ENCODE data around the gene ZCCHC14.
A peak's percentile ranks its signal among the peaks of the same experiment; 100 is the strongest.

The ZCCHC14 gene

DNA sequence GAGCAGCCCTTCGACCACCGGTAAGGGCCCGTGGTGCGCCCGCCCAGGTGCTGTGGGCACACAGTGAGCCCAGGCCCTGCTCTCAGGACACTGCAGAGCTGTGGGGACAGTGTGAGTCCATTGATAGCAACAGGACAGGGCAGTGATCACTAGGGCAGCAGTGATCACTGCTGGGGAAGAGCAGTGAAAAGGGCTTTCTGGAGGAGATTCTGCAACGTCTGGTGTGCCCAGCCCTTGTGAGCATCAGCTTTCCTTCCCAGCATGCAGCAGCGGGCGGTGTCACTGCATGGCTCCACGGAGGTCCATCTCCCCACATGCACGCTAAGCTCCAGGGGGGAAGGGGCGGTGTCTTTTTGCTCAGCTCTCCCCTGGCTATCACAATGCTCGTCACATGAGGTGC lies 68.6 kb downstream of the ZCCHC14 start:
- FAIRE-seq, result no peak

DNA sequence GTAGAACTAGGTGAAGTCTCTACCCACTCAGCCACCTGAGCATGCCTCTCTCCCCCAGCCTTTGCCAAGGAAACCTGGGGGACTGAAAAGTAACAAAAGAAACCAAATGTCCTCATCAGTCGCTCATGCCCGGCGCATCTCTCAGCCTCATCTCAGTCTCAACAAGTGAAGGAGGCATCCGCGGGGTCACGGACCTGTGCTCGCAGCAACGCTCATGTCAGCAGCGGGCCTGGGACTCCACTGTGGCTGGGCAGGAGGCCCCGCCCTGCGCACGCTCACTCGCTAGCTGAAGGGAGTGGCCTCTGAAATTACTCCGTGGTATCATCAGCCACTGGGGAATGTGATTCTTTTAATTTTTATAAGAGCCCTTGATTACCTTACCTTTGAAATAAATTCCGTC lies 69.4 kb downstream of the ZCCHC14 start:
- no peak for FAIRE-seq

DNA sequence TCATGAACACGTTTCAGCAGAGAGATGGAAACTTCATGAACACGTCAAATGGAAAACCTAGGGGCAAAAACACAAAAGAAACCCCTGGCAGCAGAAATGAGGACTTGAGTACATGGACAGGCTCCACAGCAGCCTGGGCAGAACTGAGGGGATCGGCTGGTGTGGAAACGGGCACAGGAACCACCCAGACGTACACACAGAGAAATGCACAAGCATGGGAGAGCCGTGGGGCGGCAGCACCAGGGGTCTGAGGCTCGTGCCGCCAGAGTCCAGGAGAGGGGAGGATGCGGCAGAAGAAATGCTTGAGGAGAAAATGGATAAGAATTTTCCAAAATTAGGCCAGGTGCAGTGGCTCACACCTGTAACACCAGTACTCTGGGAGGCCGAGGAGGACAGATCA lies 70.7 kb downstream of the ZCCHC14 start:
- FAIRE-seq, result no peak

DNA sequence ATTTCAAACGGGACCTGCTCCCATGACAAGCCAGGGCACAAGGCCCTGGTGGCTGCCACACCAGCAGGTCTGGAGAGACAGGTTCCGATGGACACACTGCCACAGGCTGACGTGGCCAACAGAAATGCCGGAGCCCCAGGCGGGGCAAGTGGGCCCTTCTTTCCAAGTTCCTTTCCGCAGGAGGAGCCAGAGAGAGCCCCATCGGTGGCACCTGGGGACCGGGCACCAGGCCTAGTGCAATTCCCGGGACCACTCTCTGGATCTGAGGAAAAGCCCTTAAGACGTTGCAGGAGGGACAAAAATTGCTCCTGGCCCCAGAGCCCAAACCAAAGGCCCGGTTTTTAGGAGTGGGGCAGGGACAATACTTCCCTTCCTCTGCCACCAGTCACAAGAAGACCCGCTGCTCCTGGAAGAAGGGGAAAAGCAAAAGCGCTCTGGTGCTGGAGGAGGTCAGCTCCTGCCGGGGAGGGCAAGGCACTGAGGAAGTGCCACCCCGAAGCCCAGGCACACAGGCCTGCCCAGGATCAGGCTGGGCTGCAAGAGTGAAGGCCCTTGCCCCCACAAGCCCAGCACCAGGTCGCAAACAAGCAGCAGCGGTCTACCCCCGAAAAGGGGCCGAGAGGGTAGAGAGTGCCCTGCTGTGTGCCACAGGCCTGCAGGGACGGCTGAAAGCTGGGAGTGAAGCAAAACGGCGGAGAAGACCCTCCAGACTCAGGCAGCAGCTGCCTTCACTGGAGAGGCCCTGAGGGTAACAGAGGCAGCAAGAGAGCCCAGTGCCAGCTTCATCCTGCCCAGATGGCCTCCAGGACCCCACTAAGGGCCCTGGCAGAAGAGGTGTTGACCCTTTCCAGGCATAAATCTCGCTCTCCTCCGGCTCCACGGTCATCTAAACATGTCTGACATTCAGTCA lies 71.6 kb downstream of the ZCCHC14 start:
- no peak for FAIRE-seq

DNA sequence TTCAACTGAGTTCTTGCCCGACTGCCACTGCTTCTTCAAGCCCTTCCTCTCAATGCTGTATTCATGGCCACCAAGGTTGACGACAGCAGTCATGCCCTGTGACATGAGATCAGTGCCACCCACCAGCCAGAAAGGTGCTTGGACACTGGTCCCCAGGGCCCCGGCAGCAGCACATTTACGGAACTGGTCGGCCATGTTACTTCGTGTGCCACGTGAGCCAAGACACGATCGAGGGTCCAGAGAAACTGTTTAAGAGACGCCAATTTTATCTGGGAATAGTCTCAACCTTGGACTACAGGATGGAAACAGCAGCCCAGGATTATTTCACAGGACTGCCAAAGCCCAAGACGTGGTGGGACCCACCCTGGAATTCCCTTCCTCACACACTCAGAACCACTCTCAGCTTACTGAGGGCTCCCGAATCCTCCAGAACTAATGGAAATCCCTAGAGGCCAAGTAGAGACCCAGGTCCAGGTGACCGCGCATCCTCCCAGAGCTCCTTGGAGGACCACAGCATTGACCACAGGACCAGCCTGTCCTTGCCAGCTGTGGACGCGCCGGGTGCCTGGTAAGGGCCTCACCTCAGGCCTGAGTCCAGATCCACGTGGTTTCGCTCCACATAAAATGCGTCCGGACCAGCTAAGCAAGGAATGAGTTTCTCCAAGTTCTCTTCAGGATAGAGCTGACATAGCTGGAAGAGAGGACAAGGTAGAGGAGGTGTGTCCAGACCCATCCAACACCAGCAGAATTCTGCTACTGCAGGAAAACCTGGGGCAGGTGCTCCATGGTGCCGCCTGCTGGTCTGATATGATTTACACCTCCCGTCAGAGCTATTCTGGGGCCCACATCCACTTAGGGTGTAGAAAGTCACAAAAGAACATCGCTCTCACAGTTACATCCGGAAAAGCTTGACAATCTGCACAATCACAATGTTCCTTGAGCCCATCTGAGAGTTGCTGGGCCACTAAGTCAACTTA lies 72.5 kb downstream of the ZCCHC14 start:
- no peak for FAIRE-seq

DNA sequence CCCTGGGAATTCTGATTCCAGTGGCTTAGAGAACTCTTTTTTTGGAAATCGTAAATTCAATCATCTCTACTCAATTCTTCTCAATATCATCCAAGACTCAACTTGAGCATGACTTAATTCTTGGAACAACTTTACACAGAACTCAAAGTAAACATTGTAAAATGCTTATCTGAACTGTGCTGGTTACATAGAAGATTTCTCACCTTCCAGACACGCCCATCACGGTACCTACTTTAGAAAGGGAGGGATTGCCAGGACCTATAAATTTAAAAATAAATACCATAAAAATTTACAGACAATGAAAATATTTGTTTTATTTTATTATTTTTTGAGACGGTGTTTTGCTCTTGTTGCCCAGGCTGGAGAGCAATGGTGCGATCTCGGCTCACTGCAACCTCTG lies 74.2 kb downstream of the ZCCHC14 start:
- no peak for FAIRE-seq

DNA sequence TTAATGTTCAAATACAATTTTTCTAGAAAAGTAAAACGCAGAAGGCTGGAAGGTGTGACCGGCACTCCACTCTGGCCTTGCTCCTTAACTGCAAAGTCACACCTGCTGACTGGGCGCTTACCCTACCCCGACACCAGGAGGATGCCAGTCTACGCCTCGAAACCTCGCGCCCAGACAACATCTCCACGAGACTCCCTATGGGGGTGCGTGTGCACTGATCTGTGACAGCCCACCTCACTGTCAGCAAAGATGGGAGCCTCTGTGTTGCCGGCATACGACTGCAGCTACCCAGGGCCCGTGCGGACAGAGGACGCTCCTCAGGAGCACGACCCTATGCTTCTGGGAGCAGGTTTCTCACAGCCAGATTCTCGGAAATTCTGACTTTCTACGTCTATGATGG lies 74.6 kb downstream of the ZCCHC14 start:
- no peak for FAIRE-seq

DNA sequence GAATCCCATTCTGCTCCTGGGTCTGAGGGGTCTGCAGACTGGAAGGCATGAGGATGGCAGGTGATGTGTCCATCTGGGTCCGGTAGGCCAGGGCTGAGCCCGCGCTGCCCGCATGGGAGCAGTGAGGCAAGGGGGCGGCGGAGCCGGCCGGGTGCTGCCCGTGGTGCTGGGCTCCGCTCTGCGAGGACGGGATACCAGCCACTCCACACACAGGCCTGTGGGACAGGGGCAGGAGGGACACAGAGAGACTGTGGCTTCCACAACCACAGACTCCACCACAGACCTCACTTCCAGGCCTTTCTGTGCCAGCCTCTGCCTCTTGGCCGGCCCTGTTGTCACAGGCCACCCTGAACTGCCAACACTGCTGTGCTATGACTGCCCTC lies 75.3 kb downstream of the ZCCHC14 start:
- FAIRE-seq, result no peak

DNA sequence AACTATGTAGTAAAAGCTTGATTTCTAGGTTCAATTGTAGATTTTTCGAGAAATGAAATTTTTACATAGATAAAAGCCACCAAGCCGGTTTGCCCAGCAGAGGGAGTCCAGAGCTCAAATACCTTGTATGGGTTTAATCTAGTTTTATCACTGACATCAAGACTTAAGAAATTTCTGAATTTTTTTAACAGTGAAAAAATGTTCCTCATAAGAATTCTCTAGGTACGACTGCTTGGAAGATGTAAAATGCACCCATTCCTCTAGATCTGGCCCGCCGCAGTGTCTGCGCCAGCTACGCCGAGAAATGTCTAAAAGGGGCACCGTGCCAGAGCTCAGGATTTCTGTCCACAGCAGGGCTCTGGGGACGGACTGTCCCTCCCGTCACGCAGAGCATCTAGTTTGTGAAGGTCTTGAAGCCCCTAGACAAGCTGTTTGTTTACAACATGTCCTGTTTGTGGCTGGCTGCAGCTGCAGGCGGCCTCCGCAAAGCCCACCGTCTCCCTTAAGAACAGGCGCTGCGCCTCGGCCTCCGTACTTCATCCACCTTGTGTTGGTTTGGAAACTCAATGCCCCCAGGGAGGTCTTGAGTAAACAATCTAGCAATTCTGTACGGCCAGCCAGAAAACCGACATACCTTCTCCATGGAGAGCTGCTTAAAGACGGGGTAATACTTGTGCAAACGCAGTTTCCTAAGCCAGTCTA lies 75.8 kb downstream of the ZCCHC14 start:
- FAIRE-seq, result peak; percentile 60

DNA sequence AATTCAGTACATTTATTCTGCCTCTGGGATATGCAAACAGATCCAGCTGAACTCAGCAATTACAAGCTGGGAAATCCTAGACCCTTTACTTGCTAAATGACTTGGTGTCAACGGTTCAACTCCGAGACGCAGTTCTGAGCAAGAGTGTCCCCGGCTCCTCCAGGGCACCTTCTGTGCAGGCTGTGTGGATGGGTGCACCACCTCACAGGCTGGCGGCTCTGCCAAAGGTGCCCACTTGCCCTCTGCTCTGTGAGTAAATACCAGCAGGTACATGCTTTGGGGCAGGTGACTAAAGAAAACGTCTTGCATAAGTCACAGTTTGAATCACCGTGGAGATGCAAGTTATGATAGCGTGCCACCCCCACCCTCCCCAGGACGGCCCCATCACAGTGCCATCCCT lies 77.4 kb downstream of the ZCCHC14 start:
- FAIRE-seq, result no peak

DNA sequence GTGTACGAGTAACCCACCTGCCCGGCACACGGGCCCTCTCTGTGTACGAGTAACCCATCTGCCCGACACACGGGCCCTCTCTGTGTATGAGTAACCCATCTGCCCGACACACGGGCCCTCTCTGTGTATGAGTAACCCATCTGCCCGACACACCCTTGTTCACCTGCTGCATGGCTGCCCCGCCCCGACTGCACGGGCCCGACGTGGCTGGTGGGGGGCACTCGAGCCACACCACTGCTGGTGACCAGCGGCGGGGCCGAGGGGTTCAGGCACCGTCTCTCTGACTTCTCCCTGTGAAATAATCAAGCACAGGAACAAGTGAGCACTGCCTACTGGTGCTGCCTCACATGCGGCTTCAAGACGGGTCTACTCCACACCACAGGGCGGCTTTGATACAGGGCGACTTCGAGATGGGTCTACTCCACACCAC lies 78.6 kb downstream of the ZCCHC14 start:
- FAIRE-seq, result no peak

DNA sequence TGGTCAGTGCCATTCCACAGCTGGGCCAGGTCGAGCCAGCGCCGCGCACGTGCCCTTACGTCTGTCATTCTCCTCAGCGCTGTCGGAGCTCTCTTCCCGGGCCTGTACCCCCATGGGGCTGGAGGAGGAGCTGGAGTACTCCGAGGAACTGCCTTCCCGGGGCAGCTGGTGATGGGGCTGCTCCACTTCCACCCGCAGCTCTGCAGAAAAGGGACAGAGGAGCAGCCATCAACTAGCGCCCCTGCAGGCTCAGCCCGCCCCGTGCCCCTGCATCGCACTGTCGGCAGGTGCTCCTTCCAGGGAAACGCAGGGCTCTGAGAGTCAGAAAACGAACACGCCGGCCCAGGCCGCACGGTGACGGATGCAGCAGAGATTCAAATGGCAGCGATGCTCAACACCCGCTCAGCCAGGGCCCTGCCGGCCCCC lies 79.8 kb downstream of the ZCCHC14 start:
- no peak for FAIRE-seq

DNA sequence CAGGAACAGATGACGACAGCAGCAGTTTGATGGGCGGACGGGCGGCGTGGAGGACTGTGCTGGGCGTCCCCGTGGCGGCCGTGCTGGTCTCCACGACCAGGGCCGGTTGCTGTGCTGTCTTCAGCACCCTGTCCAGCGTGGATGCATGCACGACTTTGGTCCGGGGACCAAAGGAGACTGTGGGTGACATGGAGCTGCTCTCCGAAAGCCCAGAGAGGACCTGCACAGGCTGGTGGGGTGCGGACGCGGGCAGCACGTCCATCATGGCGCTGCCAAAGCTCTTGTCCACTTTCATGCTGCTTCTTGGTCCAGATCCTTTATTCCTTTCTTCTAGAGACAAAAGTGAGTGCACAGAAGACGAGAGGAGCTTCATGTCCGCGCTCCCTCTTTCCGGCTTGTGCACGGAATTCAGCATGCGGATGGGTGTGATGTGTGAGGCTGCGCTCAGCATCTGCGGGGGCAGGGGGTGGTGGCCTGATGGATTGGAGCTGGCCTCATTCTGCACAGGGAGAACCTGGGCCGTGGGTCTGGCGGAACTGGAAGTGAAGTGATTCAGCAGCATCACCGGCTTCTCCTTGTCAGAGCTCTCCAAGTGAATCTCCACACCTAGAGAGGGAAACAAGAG lies 80.3 kb downstream of the ZCCHC14 start:
- no peak for FAIRE-seq

DNA sequence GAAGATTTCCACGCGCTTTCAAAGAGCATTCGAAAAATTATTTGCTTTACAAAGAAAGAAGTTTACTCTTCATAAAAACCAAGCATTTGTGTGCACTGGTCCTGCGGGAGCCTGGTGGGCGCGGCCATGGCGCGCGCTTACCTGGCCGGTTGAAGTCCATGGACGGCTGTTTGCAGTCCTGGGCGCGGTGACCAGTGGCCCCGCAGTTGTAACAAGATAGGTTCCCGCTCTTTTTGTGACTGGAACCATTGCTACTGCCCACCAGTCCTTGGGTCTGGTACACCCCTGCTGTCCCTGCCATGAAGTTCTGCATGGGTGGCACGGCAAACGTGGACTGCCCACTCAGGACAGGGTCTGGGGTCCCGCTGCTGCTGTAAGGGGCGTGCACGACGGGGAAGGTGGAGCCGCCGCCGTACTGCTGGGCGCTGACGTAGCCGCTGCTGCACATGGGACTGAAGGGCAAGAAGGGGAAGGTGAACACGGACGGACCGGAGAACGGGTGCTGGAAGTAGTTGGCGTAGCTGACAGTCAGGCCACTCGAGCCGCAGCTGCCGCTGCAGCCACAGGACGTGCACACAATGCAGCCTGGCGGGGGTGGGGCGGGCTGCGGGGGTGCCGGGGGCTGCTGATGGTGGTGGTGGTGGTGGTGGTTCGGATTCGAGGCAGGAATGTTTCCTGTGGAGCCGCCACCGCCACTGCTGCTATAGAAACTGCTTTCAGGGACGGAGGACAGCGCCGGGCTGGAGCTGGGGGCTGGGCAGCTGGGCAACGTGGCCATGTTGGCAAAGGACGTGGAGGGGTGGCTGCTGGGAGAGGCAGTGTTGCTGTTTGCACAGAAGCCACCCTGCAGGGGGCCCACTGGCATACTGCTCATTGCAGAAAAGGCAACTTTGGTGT lies 81.2 kb downstream of the ZCCHC14 start:
- FAIRE-seq, result no peak

DNA sequence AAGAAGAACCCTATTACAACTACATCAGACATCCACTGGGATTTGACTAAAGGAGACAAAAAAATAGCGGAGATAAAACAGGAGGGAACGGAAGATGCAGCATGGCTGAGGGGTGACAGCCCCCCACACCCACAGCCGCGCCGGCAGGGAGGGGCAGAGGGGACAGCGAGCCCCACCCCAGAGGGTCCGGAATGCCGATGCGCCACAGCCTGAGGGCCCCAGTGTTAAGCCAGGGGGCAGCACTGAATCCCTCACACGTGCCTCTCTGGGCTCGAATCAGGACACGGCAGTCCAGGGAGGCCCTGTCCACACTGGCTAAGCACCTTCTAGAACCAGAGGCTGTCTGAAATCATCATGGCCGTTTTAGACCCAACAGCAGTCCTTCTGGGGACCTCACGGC lies 81.9 kb downstream of the ZCCHC14 start:
- FAIRE-seq, result no peak

DNA sequence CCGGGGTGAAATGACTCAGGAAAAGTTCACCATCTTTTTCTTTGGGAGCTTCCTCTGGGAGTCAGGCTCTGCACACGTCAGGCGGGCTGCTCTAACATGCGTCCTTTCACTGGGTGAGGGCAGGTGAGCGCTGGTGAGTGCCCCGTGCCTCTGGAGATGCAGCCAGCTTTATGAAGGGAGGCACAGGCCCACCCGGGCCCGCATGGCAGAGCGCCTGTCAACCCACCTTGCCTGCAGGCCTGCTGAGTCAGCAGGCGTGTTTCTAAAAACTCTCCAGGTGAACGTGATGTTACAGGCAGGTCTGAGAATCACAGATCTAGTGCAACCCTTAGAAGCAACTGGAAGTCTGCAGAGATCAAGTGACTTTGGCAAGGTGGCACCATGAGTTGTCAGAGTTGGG lies 82.3 kb downstream of the ZCCHC14 start:
- FAIRE-seq, result no peak

DNA sequence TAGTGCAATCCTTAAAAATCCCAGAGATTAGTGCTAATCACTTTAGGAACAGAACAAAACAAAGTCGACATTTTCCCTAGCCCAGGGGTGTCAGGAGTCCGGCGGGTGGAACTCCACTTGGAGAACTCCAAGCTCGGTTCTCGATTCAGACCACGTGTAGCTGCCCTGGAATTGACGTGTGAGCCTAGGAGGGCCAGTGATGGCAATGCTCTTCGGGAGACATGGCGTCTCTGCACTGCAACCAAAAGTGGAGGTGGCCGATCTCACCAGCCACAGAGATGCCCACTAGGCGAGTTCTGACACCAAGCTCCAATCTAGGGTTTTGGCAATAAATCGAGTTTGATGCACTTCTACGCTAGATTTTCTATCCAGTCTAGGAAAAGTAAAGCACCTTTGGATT lies 83.0 kb downstream of the ZCCHC14 start:
- FAIRE-seq, result no peak

DNA sequence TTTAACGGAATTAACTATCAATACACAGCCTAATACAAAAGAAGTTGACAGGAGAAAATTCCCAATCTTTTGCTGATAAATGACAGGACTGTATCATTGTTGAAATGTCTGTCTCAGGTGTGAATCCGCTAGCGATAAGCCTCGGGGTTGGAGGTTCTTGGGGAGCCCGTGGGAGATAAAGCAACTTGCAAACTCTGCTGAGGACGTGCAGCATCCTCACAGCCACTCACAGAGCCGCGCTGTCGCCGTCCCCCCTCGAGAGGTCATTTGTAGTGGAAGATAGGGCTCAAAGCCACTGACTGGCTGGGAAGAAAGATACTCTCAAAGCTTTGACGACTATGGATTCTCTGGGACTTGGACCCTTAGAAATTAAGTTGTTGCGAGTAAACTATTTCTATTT lies 83.7 kb downstream of the ZCCHC14 start:
- FAIRE-seq, result no peak

DNA sequence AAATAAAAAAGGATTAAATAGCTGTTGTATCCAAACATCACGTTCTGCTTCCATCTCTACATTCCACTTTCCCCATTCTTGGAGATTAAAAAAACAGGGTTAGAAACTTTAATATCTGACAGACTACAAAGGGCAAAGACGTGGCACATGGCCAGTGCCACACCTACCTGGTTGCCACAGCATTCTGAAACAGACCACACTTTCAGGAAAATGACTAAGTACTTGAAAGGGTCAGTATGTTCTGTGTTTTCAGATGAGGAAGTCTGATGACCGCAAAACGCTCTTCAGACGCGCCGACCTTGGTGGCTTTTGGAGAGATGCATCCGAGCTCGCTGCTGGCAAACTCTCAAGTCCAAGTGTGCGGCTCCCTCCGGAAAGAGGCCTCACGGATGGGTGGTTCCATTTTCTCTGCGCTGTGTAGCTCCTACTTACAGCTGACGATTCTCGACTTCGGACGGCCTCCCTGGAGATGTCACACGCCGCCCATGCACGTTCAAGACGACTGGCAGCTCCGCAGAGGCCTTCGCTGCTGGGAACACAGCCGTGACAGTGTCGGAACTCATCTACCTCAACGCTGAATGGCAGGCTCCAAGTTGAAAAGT lies 85.2 kb downstream of the ZCCHC14 start:
- no peak for FAIRE-seq

DNA sequence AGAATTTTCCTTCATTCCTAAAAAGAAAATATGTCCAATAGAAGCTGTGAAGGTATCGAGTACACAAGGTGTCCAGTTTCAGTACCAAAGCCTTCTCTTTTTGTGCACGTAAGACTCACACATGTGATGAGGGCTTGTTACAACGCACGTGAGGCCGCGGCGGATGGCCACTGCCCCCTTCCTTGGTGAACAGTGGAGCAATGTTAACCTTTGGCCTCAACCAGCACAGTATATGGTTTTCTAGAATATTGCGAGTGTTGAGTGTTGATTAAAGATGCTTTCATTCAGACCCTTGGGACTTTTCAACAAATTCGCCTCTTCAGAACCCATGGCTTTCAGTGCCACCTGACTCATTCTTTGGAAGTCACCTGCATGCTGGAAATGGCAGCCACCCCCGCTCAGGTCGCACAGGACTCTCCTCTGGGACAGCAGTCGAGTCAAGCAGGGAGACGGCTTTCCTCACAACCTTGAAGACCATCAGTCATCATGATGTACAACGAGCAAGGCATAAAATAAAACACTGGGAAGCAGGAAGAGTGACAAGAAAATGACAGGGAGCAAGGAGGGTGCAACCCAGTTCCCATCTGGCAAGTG lies 86.2 kb downstream of the ZCCHC14 start:
- FAIRE-seq, result no peak
